ENCODE results near the gene FRMD8. TPM values are rescaled to one million over a fixed set of nuclear protein-coding genes. Genes with fewer than 3 reads are reported as not detected.

The FRMD8 gene
- total RNA-seq, 1 donor from 2014 or later = 23.5 TPM

- Mint-ChIP-seq H3K36me3 (peaks cover 5% of the 10 kb centered on the region), H3K27ac (peak overlapping the region; percentile 59), H3K4me1 (peaks cover 45% of the 10 kb centered on the region), H3K27me3 (ENCODE audit: low read depth) (no peaks in the 10 kb centered on the region), H3K4me3 (peak overlapping the region; percentile 18), H3K9me3 (no peaks in the 10 kb centered on the region)
- no peak for TF ChIP-seq CTCF (IDR thresholded peaks at IDR 0.05; ENCODE audit: unreplicated experiment)
- no peak for DNase-seq (ENCODE audit: low spot score in 2 of 2, unreplicated experiment in 2 of 2)
Measured at GRCh38 chr11:65390996-65391395, 4.6 kb downstream of the FRMD8 start.

GRCh38 chr11:65392186-65392829 is 5.9 kb downstream of the FRMD8 start:
- Mint-ChIP-seq H3K4me1 (peaks cover 39% of the 10 kb centered on the region), H3K27me3 (ENCODE audit: low read depth) (no peaks in the 10 kb centered on the region), H3K9me3 (no peaks in the 10 kb centered on the region), H3K27ac (no peak overlapping the region), H3K36me3 (peaks cover 8% of the 10 kb centered on the region), H3K4me3 (no peak overlapping the region)
- DNase-seq (ENCODE audit: low spot score in 2 of 2, unreplicated experiment in 2 of 2) = no peak
- TF ChIP-seq CTCF (IDR thresholded peaks at IDR 0.05; ENCODE audit: unreplicated experiment) = no peak

GRCh38 chr11:65392899-65393298 is 6.5 kb downstream of the FRMD8 start:
- H3K4me1 Mint-ChIP-seq = peaks cover 39% of the 10 kb centered on the region

DNA sequence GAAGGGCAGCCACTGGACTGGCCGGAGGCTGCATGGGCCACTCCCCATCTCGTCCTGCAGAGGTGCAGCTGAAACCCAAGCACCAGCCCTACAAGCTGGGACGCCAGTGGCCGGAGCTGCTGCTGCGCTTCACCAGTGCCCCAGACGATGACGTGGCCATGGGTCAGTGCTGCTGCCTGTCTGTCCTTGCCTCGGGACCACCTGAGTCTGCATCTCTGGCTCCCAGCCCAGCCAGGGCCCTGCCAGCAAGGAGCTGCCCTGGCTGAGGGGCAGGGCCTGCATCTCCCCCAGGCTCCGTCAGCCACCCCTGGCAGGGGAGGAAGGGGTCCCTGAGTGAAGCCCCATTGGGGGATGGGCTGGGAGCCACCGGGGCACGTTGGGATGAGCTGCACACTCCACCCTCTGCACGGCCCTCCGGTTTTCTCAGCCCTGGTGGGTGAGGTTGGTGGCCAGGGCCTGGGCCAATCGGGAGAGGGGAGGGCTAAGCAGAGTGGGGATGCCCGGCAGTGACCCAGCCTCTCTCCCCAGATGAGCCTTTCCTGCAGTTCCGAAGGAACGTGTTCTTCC is 7.2 kb downstream of the FRMD8 start:
- no peak overlapping the region for H3K4me3 Mint-ChIP-seq
- H3K9me3 Mint-ChIP-seq = no peaks in the 10 kb centered on the region
- peaks cover 10% of the 10 kb centered on the region for H3K36me3 Mint-ChIP-seq
- no peak for TF ChIP-seq CTCF (IDR thresholded peaks at IDR 0.05; ENCODE audit: unreplicated experiment)
- H3K27me3 Mint-ChIP-seq (ENCODE audit: low read depth) = no peaks in the 10 kb centered on the region
- peaks cover 36% of the 10 kb centered on the region for H3K4me1 Mint-ChIP-seq
- no peak overlapping the region for H3K27ac Mint-ChIP-seq
- DNase-seq (ENCODE audit: low spot score in 2 of 2, unreplicated experiment in 2 of 2) = no peak

More at GRCh38 chr11:65392899-65393298, 6.5 kb downstream of the FRMD8 start:
- no peak for DNase-seq (ENCODE audit: low spot score in 2 of 2, unreplicated experiment in 2 of 2)
- H3K4me3 Mint-ChIP-seq = no peak overlapping the region
- H3K27me3 Mint-ChIP-seq (ENCODE audit: low read depth) = no peaks in the 10 kb centered on the region
- no peak for TF ChIP-seq CTCF (IDR thresholded peaks at IDR 0.05; ENCODE audit: unreplicated experiment)
- peaks cover 10% of the 10 kb centered on the region for H3K36me3 Mint-ChIP-seq
- peak overlapping the region; percentile 12 for H3K27ac Mint-ChIP-seq
- no peaks in the 10 kb centered on the region for H3K9me3 Mint-ChIP-seq

- H3K27ac Mint-ChIP-seq = no peak overlapping the region
- no peak for TF ChIP-seq CTCF (IDR thresholded peaks at IDR 0.05; ENCODE audit: unreplicated experiment)
- no peak for DNase-seq (ENCODE audit: low spot score in 2 of 2, unreplicated experiment in 2 of 2)
- peaks cover 31% of the 10 kb centered on the region for H3K4me1 Mint-ChIP-seq
- no peak overlapping the region for H3K4me3 Mint-ChIP-seq
- H3K27me3 Mint-ChIP-seq (ENCODE audit: low read depth) = no peaks in the 10 kb centered on the region
- H3K36me3 Mint-ChIP-seq = peaks cover 10% of the 10 kb centered on the region
- no peaks in the 10 kb centered on the region for H3K9me3 Mint-ChIP-seq
Measured at GRCh38 chr11:65394125-65394536, 7.7 kb downstream of the FRMD8 start.
